ENCODE data around the gene OCRL. TPM values are rescaled to one million over a fixed set of nuclear protein-coding genes. Genes with fewer than 3 reads are reported as not detected.

OCRL gene
- total and polyA plus RNA-seq, 2 of the 13 experiments (the other 11 are each of a cell fraction or from before 2014, with no cell fraction given), result 13.4 to 32.0 TPM

GRCh38 chrX:129540068-129540653 is at the start of gene OCRL (continued):
- TF ChIP-seq ZNF652 (CRISPR knock-in tag; IDR thresholded peaks at IDR 0.05; ENCODE audit: borderline replicate concordance, low read depth) (peak; percentile 12; the same call in 1 of the 2 replicates), SNAPC5 (CRISPR knock-in tag; IDR thresholded peaks at IDR 0.05; ENCODE audit: borderline replicate concordance) (no peak), SMC3 (IDR thresholded peaks at IDR 0.05; ENCODE audit: low read length) (peak; percentile 8; the same call in 1 of the 2 replicates), EHMT2 (IDR thresholded peaks at IDR 0.05; ENCODE audit: borderline replicate concordance, low read depth, low read length) (no peak), YEATS4 (CRISPR knock-in tag; IDR thresholded peaks at IDR 0.05; ENCODE audit: borderline replicate concordance) (peak; percentile 28; the same call in 1 of the 2 replicates), ZNF563 (CRISPR knock-in tag; IDR thresholded peaks at IDR 0.05) (peak; percentile 52; the same call in 1 of the 2 replicates), ZFX (CRISPR knock-in tag; IDR thresholded peaks at IDR 0.05; ENCODE audit: low read depth) (peak; percentile 73), SOX5 (CRISPR knock-in tag; IDR thresholded peaks at IDR 0.05; ENCODE audit: borderline replicate concordance) (no peak), ZNF687 (CRISPR knock-in tag; IDR thresholded peaks at IDR 0.05) (peak; percentile 58), FOXP4 (CRISPR knock-in tag; IDR thresholded peaks at IDR 0.05) (no peak), HNRNPLL (IDR thresholded peaks at IDR 0.05; ENCODE audit: low read depth, low read length, poor library complexity, severe bottlenecking) (peak; percentile 86), KMT2A (CRISPR knock-in tag; IDR thresholded peaks at IDR 0.05) (0 out of 2 replicates have a peak, but pooled peaks have one; percentile 23)

All from HepG2 (cell line).